ENCODE results near the gene TRIO.

TRIO gene

GRCh38 chr5:14264605-14265316 lies 121.6 kb downstream of the TRIO start:
- peak in 55 of 56 donors; percentile 23 to 94 (median 79) for DNase-seq

DNA sequence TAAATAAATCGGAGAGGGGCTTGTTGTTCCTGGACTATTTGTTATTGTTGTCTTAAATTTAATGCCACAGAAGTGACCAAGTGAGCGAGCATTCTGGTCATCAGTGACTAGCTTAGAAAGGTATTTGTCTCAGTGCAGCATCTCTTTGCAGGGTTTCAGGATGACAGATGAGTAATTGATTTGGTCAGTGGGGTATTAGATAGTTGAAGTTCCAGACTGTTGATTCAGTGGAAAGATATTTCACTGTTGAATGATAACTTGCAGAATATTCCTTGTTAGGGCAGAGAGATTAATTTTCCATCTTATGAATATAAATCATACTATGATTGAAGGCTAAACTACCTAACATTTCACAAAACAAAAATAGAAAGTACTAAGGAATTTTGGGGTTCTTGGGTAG lies 122.4 kb downstream of the TRIO start:
- DNase-seq = no peak

DNA sequence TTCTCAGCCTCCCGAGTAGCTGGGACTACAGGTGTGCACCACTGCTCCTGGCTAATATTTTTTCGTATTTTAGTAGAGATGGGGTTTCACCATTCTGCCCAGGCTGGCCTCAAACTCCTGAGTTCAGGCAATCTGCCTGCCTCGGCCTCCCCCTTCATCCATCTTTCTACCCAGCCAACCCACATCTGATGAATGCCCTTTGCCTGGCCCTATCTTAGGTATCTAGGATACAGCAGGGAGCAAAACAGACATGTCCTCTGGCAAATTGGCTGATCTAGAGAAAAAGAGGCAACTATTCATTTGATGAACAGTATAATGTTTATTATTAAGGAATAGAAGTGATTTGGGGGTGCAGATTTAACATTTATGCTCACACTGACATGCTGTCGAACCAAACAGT lies 123.0 kb downstream of the TRIO start:
- DNase-seq = no peak

DNA sequence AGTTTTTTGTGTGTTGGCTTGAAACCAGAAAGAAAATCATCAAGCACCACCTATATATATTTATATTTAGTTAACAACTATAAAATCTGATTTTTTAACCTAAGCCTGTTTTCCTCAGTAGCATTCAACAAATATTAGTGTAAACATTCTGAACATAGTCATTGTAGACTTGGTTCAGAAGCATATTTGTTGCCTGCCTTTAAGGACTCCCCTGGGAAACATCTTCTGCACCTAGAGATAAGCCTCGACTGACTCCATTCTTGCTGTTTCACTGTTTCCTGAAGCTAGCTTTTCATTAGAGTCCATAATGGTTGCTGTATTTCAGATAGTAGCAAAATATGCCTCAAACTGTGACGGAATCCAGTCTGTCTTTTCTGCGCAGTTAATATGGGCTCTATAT lies 123.5 kb downstream of the TRIO start:
- DNase-seq = no peak

DNA sequence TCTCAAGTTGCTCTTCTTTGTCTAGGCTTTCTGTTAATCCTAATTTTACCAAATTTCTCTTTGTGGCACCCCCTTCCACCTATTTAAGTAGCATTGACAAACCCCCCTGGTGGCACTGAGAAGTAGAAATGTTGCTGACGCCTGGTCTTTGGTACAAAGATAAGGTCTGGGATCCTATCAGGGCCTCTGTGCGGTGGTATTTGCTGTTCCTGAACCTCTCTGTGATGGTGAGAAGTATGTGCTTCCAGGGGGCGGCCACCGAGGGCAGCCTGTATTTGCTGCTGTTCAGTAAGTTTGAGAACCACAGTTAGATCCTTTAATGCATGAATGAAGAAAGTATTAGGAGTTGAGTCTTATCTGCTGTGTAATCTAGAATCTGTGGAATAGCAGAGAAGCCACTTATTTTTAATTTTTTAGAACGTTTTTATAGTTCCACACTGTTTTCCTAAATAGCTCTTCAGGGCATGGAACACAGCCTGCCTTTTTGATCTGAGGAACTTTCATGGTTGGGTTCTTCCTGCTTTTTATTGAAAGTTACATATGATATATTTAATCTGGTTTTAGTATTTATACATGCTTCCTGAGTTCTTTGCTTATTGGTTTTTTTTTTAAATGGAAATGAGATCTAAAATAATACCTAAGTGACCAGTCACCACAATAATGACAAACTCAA lies 124.2 kb downstream of the TRIO start:
- DNase-seq = no peak

GRCh38 chr5:14267991-14268708 lies 125.0 kb downstream of the TRIO start:
- peak in 3 of 56 donors; percentile 35 to 62 (median 47) for DNase-seq

GRCh38 chr5:14268738-14269137 lies 125.6 kb downstream of the TRIO start:
- DNase-seq = peak in 4 of 56 donors; percentile 23 to 57 (median 30)

- DNase-seq = no peak
Measured at GRCh38 chr5:14269395-14269794, 126.3 kb downstream of the TRIO start.

DNA sequence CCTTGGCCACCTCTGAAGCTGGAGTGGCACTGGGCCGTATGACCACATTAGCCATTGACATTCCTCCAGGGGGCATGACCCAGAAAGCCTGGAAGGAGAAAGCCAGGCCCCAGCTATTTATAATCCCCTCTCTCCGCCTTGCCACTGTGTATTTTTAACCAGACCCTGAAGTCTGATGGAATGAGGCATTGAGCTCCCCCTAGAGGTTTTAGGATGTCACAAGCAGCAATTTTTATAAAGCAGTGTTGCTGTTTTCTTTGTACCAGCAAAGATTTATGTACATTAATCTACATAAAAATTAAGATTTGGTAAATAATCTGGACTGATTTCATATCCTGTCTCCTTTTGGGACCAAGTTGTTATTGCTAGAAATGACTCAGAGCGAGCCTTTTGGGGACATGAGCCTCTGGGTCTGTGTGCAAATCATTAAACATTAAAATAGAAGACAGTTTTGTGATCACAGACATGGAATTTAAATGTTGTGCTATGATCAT lies 127.1 kb downstream of the TRIO start:
- peak in 8 of 56 donors; percentile 21 to 51 (median 32) for DNase-seq

- no peak for DNase-seq
Measured at GRCh38 chr5:14272548-14273205, 129.5 kb downstream of the TRIO start.

DNA sequence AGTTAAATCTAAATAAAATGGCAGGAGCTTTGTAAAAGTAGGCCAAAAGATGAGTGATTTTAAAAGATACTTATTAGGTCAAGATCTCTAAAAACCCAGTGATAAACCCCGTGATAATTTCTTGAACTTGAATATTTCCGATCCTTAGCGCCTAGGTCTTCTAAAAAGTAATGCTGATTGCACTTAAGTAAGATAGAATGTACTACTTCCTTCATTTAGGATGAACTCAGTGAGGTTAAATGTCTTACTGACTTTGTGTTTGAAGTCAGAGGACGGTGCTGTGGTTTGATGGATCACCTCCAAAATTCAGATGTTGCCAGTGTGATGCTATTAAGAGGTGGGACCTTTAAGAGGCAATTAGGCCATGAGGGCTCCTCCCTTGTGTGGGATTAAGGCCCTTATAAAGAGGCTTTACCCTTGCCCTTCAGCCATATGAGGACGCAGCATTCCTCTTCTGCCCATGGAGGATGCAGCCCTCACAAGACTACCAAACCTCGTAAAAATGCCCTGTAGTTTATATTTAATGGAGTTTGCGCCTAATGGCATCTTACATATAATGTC lies 130.1 kb downstream of the TRIO start:
- DNase-seq = no peak

DNA sequence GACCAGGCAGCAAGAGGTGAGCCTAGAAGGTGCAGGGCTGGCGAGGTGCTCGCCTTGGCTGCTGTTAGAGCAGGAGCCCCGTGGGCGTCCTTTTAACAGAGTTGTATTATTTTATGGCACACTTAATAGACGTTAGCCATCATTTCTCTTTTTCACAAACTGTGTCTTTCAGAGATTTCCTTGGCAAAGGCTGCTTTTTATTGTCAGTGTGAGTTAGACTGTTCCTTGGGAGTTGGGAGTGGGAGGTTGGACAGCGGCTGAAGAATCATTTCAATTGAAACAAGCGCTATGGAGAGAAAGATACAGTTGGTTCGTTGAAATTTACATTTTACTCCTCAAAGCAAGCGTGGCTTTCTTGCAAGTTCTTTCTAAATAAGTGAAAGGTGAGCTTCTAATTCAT lies 133.2 kb downstream of the TRIO start:
- DNase-seq = no peak

DNA sequence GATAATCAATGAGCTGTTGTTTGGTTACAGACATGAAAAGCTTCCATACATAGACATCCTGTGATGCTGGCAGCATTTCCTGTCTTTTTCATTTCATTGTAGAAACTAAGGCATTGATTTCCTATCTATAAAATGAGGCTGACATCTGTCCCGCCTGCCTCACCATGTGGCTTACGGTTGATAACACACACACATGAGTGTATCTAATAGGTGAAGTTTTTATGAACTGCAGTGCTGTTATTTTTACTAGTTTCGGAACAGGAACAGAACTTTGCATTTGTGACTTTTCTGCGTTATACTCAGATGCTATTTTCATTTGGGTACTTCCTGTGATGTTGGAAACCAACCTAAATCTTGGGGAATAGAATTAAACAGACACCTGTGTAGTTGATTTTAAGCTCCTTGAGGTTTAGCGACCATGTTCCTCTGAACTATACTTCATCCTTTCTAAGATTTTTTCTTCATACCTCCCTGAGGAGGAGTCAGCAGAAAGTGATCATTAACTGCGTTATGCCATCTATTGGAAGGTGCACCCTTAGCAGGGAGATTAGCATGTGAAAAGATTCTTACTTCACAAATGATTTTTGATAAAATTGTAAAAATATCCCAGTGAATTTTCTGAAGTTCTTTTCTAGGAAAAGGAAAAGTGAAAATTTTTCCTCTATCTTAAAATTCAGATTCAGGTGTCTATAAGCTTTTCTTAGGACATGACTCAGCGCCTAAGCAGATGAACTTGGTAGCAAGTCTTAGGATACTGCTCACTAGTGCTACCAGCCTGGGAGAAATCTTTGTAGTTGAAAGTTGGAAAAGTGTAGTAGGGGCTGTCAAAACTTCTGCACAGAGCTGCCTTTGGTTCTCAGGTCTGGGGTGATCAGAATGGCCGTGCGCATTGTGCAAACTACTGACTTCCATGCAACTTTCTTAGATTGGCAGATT lies 134.5 kb downstream of the TRIO start:
- DNase-seq = no peak

DNA sequence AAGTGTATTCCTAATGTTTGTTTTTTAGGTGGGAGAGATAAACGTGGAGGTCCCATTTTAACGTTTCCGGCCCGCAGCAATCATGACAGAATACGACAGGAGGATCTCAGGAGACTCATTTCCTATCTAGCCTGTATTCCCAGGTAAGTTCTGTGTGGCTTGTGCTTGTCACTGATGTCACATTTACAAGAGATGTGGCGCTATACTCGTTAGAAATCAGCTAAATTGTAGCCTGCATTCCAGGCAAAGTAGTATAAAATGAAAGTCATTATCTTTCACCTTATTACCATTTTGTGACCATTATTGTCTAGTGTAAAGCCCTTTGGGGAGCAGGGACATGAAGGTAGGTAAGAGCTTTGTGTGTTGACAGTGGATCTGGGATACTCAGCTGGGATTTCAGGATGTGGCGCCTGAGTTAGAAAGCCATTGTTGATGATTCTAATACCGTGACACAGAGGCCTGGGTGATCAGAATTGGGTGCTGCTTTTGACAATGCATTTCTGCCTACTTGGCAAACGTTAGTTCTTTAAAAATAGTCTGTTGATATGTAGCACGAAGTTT lies 137.2 kb downstream of the TRIO start:
- DNase-seq = no peak

DNA sequence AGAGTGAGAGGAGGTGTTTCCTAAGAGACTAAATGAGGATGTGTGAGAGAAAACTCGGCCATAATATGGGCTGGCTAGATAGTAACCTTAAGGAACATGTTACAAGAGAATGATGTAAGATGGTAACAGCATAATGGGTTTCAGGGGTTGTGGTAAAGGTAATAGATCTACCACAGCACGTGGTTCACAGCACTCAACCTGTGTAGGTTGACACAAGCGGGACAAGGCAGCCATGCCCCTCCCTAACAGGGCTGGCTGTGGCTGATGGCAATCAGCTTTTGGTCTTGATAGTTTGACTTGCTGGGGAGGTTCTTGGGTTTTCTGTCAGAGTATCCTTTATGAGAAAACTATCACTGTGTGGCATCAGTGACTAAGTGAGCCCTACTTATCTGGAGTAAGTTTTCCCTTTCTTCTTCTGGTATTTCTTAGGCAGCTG lies 138.6 kb downstream of the TRIO start:
- no peak for DNase-seq

DNA sequence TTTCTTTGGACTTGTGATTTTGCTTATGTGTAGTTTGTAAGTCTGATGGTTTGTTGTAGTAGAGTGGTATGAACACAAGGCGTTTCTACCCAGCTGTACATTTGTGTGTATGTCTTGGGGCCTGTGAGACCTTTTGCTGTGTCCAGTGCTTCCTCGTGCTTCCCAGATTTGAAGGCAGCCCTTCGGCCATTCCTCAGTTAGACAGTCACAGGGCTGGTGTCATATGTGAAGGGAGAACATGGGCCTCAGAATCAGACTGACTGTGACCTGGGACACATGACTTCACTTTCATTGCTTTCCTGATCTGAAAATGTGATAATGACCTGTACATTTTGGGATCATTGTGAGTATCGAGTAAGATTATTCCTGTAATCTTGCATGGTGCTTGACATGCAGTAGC lies 140.0 kb downstream of the TRIO start:
- DNase-seq = no peak

GRCh38 chr5:14284392-14285148 lies 141.4 kb downstream of the TRIO start:
- DNase-seq = no peak

DNA sequence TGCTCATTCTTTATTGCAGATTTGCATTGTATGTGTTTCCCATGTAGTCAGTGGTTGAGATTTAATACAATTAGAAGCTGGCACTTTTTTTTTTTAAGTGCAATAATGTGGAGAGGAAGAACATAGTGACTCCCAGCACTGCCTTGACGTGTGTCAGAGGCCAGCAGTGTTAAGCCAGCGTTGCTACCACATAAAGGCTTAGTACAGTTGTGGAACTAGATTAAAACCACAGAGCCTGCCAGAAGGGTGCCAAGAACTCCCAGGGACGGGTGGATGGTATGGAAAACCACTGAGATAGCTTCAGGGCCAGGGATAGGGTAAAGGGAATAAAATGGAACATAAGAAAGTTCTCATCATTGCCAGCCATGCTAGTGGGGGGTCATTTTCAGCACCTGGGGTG lies 142.9 kb downstream of the TRIO start:
- no peak for DNase-seq

All from nucleus accumbens (tissue), 56 donors.